ENCODE results near the gene CYP17A1. TPM values are rescaled to one million over a fixed set of nuclear protein-coding genes. Genes with fewer than 3 reads are reported as not detected.
A peak's percentile ranks its signal among the peaks of the same experiment; 100 is the strongest.

Gene CYP17A1
- total RNA-seq, 1 experiment from 2014 or later, result 2.1 TPM

DNA sequence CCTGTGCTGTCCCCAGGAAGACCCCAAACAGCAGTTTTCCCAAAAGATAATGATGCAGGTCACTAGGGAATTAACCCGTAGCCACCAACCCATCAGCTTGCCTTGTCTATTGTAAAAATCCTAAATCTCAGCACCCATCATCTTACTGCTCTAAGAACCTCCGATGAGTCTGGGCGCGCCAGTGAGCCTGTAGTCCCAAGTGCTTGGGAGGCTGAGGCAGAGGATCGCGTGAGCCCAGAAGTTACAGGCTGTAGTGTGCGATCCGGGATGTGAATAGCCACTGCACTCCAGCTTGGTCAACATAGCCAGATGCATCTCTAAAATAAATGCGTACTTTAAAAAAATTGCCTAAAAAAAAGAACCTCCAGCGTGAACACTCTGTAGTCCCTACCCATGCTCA, 33.0 kb upstream of the CYP17A1 start:
- ATAC-seq (no peak), DNase-seq (ENCODE audit: low read depth, low spot score) (no peak)
- Histone ChIP-seq H3K4me3 (ENCODE audit: low read depth in 2 of 2, low read length in 2 of 2) (peak overlapping the region in 1 of 2 experiments; percentile 68; a peak in 1 of 4 replicates), H3K27ac (ENCODE audit: low read length) (no peak overlapping the region), H3K27me3 (ENCODE audit: control insufficient read depth, insufficient read depth, low read length) (no peaks in the 10 kb centered on the region), H3K36me3 (ENCODE audit: control insufficient read depth, insufficient read depth, low read length) (no peaks in the 10 kb centered on the region), H3K9me3 (ENCODE audit: control insufficient read depth, insufficient read depth, low read depth, low read length) (no peaks in the 10 kb centered on the region), H3K4me1 (ENCODE audit: control insufficient read depth, insufficient read depth, low read length) (peaks cover 3% of the 10 kb centered on the region; the same call in 1 of the 2 replicates)
- intact Hi-C loops (cut with micrococcal nuclease; ENCODE audit: unreplicated experiment), result no loop called here
- in situ Hi-C loops (cut with HindIII; ENCODE audit: low pct_unique_long_range_greater_than_20kb, low sequenced_read_pairs), result no loop called here
- TF ChIP-seq, protein P1, sequence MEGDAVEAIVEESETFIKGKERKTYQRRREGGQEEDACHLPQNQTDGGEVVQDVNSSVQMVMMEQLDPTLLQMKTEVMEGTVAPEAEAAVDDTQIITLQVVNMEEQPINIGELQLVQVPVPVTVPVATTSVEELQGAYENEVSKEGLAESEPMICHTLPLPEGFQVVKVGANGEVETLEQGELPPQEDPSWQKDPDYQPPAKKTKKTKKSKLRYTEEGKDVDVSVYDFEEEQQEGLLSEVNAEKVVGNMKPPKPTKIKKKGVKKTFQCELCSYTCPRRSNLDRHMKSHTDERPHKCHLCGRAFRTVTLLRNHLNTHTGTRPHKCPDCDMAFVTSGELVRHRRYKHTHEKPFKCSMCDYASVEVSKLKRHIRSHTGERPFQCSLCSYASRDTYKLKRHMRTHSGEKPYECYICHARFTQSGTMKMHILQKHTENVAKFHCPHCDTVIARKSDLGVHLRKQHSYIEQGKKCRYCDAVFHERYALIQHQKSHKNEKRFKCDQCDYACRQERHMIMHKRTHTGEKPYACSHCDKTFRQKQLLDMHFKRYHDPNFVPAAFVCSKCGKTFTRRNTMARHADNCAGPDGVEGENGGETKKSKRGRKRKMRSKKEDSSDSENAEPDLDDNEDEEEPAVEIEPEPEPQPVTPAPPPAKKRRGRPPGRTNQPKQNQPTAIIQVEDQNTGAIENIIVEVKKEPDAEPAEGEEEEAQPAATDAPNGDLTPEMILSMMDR (IDR thresholded peaks at IDR 0.05), result no peak
- TF ChIP-seq SIN3A (IDR thresholded peaks at IDR 0.05; ENCODE audit: borderline replicate concordance, insufficient read depth, low read depth, low read length), result no peak
- ChIA-PET CTCF (no interaction called here), POLR2A (no interaction called here)
- BruUV-seq (replicated peaks), result no TSS peak

DNA sequence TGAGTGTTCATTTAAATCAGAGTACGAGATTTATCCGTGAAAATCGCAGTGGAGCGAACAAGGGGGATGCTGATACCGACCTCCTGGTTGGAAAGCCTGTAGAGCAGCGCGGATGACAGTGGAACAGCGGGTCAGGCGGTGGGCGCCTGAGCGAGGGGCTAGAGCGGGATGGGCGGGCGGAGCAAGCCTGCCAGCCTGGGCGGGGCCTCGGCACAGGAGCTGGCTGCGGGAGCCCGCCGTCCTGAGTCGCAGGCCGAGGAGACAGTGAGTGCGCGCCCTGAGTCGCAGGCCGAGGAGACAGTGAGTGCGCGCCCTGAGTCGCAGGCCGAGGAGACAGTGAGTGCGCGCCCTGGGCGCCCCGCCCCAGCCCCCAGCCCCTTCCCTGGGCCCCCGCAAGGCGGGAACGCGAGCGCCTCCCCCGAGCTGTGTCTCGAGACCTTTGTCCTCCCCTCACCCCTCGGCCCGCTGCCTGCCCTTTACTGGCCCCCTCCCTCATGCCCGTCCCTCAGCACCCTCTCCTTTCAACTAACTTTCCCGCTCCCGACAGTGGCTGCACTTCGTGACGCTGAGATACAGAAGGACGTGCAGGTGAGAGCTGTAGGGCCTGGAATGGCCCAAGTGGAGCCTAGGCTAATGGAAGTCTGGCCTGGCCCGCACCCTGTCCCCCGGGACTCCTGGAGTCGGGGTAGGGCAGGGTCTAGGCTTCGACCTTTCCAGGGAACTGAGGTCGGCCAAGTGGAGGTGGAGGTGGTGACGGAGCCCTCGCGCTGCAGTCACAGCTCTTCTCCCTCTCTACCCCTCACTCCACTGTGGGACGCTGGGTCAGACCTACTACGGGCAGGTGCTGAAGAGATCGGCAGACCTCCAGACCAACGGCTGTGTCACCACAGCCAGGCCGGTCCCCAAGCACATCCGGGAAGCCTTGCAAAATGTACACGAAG, 32.3 kb upstream of the CYP17A1 start, which contains the start of gene AS3MT:
TSS of gene AS3MT (plus strand) at position 213 of the 941 bp plus-strand sequence. CDS start at position 336, 123 bp downstream.
- H3K9me3 ChIP-seq (ENCODE audit: control insufficient read depth, insufficient read depth, low read depth, low read length), result no peaks in the 10 kb centered on the region
- peak; percentile 96 for ATAC-seq
- H3K27me3 ChIP-seq (ENCODE audit: control insufficient read depth, insufficient read depth, low read length), result no peaks in the 10 kb centered on the region
- in situ Hi-C loops (cut with HindIII; ENCODE audit: low pct_unique_long_range_greater_than_20kb, low sequenced_read_pairs) (no loop called here), intact Hi-C loops (cut with micrococcal nuclease; ENCODE audit: unreplicated experiment) (no loop called here)
- ChIA-PET CTCF (interaction anchor here (0.6 kb wide), 2 partner anchors 24 to 97 kb away, joined by 3 read pairs; no protein-coding TSS in a partner anchor), POLR2A (interaction anchor here (0.6 kb wide), 1 partner anchor 8 kb away, joined by 3 read pairs; no protein-coding TSS in a partner anchor)
- H3K4me3 ChIP-seq (ENCODE audit: low read depth in 2 of 2, low read length in 2 of 2), result peak within 1 kb of the TSS; percentile 55 to 68
- TF ChIP-seq POLR2AphosphoS5 (IDR thresholded peaks at IDR 0.05; ENCODE audit: low read depth, low read length), result peak; percentile 46
- TF ChIP-seq, protein P1 (IDR thresholded peaks at IDR 0.05), result no peak
- no peak for DNase-seq (ENCODE audit: low read depth, low spot score)
- no peaks in the 10 kb centered on the region for H3K36me3 ChIP-seq (ENCODE audit: control insufficient read depth, insufficient read depth, low read length)
- H3K4me1 ChIP-seq (ENCODE audit: control insufficient read depth, insufficient read depth, low read length), result peaks cover 3% of the 10 kb centered on the region; the same call in 1 of the 2 replicates
- H3K27ac ChIP-seq (ENCODE audit: low read length), result peak within 1 kb of the TSS; percentile 65
- no TSS peak for BruUV-seq (replicated peaks)

DNA sequence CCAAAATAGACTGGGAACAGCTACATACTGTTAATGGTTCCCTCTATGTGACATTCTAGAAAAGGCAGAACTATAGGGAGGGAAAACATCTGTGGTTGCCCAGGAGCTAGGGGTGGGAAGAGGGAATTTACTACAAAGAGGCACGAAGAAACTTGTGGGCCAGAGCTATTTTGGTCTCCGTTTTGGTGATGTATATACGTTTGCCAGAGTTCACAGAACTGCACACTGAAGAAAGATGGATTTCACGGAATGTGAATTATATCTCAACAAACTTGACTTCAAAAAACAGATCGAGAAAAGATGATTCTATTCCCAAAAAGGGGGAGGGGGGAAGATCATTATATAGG, 31.7 kb upstream of the CYP17A1 start:
- DNase-seq (ENCODE audit: low read depth, low spot score) (no peak), ATAC-seq (peak; percentile 35)
- peak overlapping the region; percentile 55 to 68 for H3K4me3 ChIP-seq (ENCODE audit: low read depth in 2 of 2, low read length in 2 of 2)
- in situ Hi-C loops (cut with HindIII; ENCODE audit: low pct_unique_long_range_greater_than_20kb, low sequenced_read_pairs), result no loop called here
- peaks cover 4% of the 10 kb centered on the region; the same call in 1 of the 2 replicates for H3K36me3 ChIP-seq (ENCODE audit: control insufficient read depth, insufficient read depth, low read length)
- peak overlapping the region; percentile 65 for H3K27ac ChIP-seq (ENCODE audit: low read length)
- intact Hi-C loops (cut with micrococcal nuclease; ENCODE audit: unreplicated experiment), result no loop called here
- H3K9me3 ChIP-seq (ENCODE audit: control insufficient read depth, insufficient read depth, low read depth, low read length), result no peaks in the 10 kb centered on the region
- H3K27me3 ChIP-seq (ENCODE audit: control insufficient read depth, insufficient read depth, low read length), result no peaks in the 10 kb centered on the region
- BruUV-seq (replicated peaks), result no TSS peak
- POLR2A ChIA-PET, result interaction anchor here (0.6 kb wide), 2 partner anchors 9 to 318 kb away, joined by 3 to 7 read pairs; no protein-coding TSS in a partner anchor
- TF ChIP-seq, protein P1 (IDR thresholded peaks at IDR 0.05), result no peak
- TF ChIP-seq TCF7L2 (IDR thresholded peaks at IDR 0.05; ENCODE audit: low read depth, low read length), result no peak
- TF ChIP-seq SIN3A (IDR thresholded peaks at IDR 0.05; ENCODE audit: borderline replicate concordance, insufficient read depth, low read depth, low read length), result no peak
- TF ChIP-seq, protein P2, sequence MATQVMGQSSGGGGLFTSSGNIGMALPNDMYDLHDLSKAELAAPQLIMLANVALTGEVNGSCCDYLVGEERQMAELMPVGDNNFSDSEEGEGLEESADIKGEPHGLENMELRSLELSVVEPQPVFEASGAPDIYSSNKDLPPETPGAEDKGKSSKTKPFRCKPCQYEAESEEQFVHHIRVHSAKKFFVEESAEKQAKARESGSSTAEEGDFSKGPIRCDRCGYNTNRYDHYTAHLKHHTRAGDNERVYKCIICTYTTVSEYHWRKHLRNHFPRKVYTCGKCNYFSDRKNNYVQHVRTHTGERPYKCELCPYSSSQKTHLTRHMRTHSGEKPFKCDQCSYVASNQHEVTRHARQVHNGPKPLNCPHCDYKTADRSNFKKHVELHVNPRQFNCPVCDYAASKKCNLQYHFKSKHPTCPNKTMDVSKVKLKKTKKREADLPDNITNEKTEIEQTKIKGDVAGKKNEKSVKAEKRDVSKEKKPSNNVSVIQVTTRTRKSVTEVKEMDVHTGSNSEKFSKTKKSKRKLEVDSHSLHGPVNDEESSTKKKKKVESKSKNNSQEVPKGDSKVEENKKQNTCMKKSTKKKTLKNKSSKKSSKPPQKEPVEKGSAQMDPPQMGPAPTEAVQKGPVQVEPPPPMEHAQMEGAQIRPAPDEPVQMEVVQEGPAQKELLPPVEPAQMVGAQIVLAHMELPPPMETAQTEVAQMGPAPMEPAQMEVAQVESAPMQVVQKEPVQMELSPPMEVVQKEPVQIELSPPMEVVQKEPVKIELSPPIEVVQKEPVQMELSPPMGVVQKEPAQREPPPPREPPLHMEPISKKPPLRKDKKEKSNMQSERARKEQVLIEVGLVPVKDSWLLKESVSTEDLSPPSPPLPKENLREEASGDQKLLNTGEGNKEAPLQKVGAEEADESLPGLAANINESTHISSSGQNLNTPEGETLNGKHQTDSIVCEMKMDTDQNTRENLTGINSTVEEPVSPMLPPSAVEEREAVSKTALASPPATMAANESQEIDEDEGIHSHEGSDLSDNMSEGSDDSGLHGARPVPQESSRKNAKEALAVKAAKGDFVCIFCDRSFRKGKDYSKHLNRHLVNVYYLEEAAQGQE (IDR thresholded peaks at IDR 0.05; ENCODE audit: insufficient read depth in 1 of 2, low read depth in 2 of 2, low read length in 1 of 2), result no peak
- no peak for TF ChIP-seq POLR2AphosphoS5 (IDR thresholded peaks at IDR 0.05; ENCODE audit: low read depth, low read length)
- CTCF ChIA-PET, result interaction anchor here (0.6 kb wide), 2 partner anchors 24 to 98 kb away, joined by 3 read pairs; no protein-coding TSS in a partner anchor
- H3K4me1 ChIP-seq (ENCODE audit: control insufficient read depth, insufficient read depth, low read length), result peaks cover 3% of the 10 kb centered on the region; the same call in 1 of the 2 replicates
